ENCODE measurements around the gene OOSP1. TPM values are rescaled to one million over a fixed set of nuclear protein-coding genes. Genes with fewer than 3 reads are reported as not detected.
"Not testable (repeated sequence)": the region's sequence is repeated elsewhere in the genome, so short reads cannot be mapped to it uniquely, and the experiment has no call there.

OOSP1 gene
- polyA plus RNA-seq, 1 donor from 2014 or later: not detected

- H3K27me3 Mint-ChIP-seq: no peaks in the 10 kb centered on the region
- H3K36me3 Mint-ChIP-seq: no peaks in the 10 kb centered on the region
- H3K27ac Mint-ChIP-seq: no peak overlapping the region
- peaks cover 0 to 4% (median 0%) of the 10 kb centered on the region in 3 donors for H3K9me3 Mint-ChIP-seq
- H3K4me3 Mint-ChIP-seq: no peak overlapping the region
- no peaks in the 10 kb centered on the region for H3K4me1 Mint-ChIP-seq
Observed at GRCh38 chr11:59981106-59981770, 43.0 kb downstream of the OOSP1 start.

GRCh38 chr11:59982037-59982436 is 43.8 kb downstream of the OOSP1 start:
- not testable (repeated sequence) for H3K9me3 Mint-ChIP-seq, H3K27me3 Mint-ChIP-seq, H3K4me1 Mint-ChIP-seq, H3K4me3 Mint-ChIP-seq, H3K36me3 Mint-ChIP-seq, H3K27ac Mint-ChIP-seq

GRCh38 chr11:59983212-59983611 is 45.0 kb downstream of the OOSP1 start:
- H3K4me1 Mint-ChIP-seq: no peaks in the 10 kb centered on the region
- H3K36me3 Mint-ChIP-seq: no peaks in the 10 kb centered on the region
- peaks cover 1% of the 10 kb centered on the region for H3K27me3 Mint-ChIP-seq
- H3K4me3 Mint-ChIP-seq: no peak overlapping the region
- no peak overlapping the region for H3K27ac Mint-ChIP-seq
- H3K9me3 Mint-ChIP-seq: peaks cover 0 to 7% (median 0%) of the 10 kb centered on the region in 3 donors

- Mint-ChIP-seq H3K27ac (no peak overlapping the region), H3K4me1 (no peaks in the 10 kb centered on the region), H3K27me3 (peaks cover 1% of the 10 kb centered on the region), H3K9me3 (peaks cover 0 to 6% (median 3%) of the 10 kb centered on the region in 3 donors), H3K36me3 (no peaks in the 10 kb centered on the region), H3K4me3 (no peak overlapping the region)
Observed at GRCh38 chr11:59984368-59984767, 46.1 kb downstream of the OOSP1 start.

GRCh38 chr11:59990421-59990820 is 52.2 kb downstream of the OOSP1 start:
- Mint-ChIP-seq H3K4me1 (no peaks in the 10 kb centered on the region), H3K9me3 (peaks cover 4 to 25% (median 9%) of the 10 kb centered on the region in 3 donors), H3K36me3 (no peaks in the 10 kb centered on the region), H3K27ac (no peak overlapping the region), H3K27me3 (peaks cover 3% of the 10 kb centered on the region), H3K4me3 (peak overlapping the region in 1 of 4 donors; percentile 18)

- H3K4me1 Mint-ChIP-seq: no peaks in the 10 kb centered on the region
- peaks cover 2% of the 10 kb centered on the region for H3K27me3 Mint-ChIP-seq
- no peak overlapping the region for H3K4me3 Mint-ChIP-seq
- peaks cover 4 to 25% (median 7%) of the 10 kb centered on the region in 3 donors for H3K9me3 Mint-ChIP-seq
- no peaks in the 10 kb centered on the region for H3K36me3 Mint-ChIP-seq
- H3K27ac Mint-ChIP-seq: peak overlapping the region in 1 of 3 donors; percentile 24
Observed at GRCh38 chr11:59992425-59992824, 54.2 kb downstream of the OOSP1 start.

GRCh38 chr11:59997800-59998199 is 59.6 kb downstream of the OOSP1 start:
- Mint-ChIP-seq H3K4me3 (no peak overlapping the region), H3K27me3 (peaks cover 12% of the 10 kb centered on the region), H3K9me3 (peaks cover 0 to under 1% (median 0%) of the 10 kb centered on the region in 3 donors), H3K4me1 (no peaks in the 10 kb centered on the region), H3K27ac (no peak overlapping the region), H3K36me3 (no peaks in the 10 kb centered on the region)

GRCh38 chr11:59999691-60000090 is 61.5 kb downstream of the OOSP1 start:
- no peaks in the 10 kb centered on the region for H3K36me3 Mint-ChIP-seq
- no peak overlapping the region for H3K4me3 Mint-ChIP-seq
- no peaks in the 10 kb centered on the region for H3K4me1 Mint-ChIP-seq
- no peak overlapping the region for H3K27ac Mint-ChIP-seq
- no peaks in the 10 kb centered on the region for H3K9me3 Mint-ChIP-seq
- peaks cover 10% of the 10 kb centered on the region for H3K27me3 Mint-ChIP-seq

GRCh38 chr11:60003729-60004128 is 65.5 kb downstream of the OOSP1 start:
- Mint-ChIP-seq H3K36me3 (no peaks in the 10 kb centered on the region), H3K4me3 (no peak overlapping the region), H3K9me3 (no peaks in the 10 kb centered on the region), H3K27ac (peak overlapping the region in 1 of 3 donors; percentile 37), H3K27me3 (peaks cover 6% of the 10 kb centered on the region), H3K4me1 (no peaks in the 10 kb centered on the region)

- Mint-ChIP-seq H3K4me3 (no peak overlapping the region), H3K9me3 (peaks cover 0 to 2% (median 0%) of the 10 kb centered on the region in 3 donors), H3K4me1 (no peaks in the 10 kb centered on the region), H3K27ac (no peak overlapping the region), H3K36me3 (no peaks in the 10 kb centered on the region), H3K27me3 (peaks cover 1% of the 10 kb centered on the region)
Observed at GRCh38 chr11:60005360-60005759, 67.1 kb downstream of the OOSP1 start.

Other genes with a start within 250 kb of the OOSP1 start
- gene OR10V1, start 224.6 kb upstream of the OOSP1 start, polyA plus RNA-seq: not detected
- 4.9 TPM for gene STX3, start 183.1 kb upstream of the OOSP1 start, polyA plus RNA-seq
- gene MRPL16, start 127.7 kb upstream of the OOSP1 start, polyA plus RNA-seq: 82.6 TPM
- gene CBLIF, start 92.9 kb upstream of the OOSP1 start, polyA plus RNA-seq: not detected
- gene TCN1, start 71.9 kb upstream of the OOSP1 start, polyA plus RNA-seq: not detected
- not detected for gene OOSP3, start 59.6 kb upstream of the OOSP1 start, polyA plus RNA-seq
- not detected for gene OOSP4A, start 25.6 kb downstream of the OOSP1 start, polyA plus RNA-seq
- gene OOSP4B, start 78.7 kb downstream of the OOSP1 start, polyA plus RNA-seq: not detected
- gene OOSP2, start 102.0 kb downstream of the OOSP1 start, polyA plus RNA-seq: not detected
- gene MS4A3, start 118.2 kb downstream of the OOSP1 start, polyA plus RNA-seq: not detected
- gene MS4A2, start 150.2 kb downstream of the OOSP1 start, polyA plus RNA-seq: not detected
- 2.4 TPM for gene MS4A6A, start 244.7 kb downstream of the OOSP1 start, polyA plus RNA-seq

Measured in IgD-negative memory B cell (primary cell).